AG10803 (cell line): ENCODE measurements around the gene PCBP3.

Experiments used
- DNase-seq: peaks from one replicate; pipeline ENCODE4 v3.0.0; 2010; ENCODE audit warnings: low read depth
- H3K4me3 ChIP-seq: 2 replicates; pipeline ENCODE4 v1.5.1; 2011; ENCODE audit warnings: mild to moderate bottlenecking, low read length, control low read depth
- TF ChIP-seq, protein P1 (sequence below): conservative IDR thresholded peaks from 2 replicates; pipeline ENCODE4 v1.5.1; 2011; ENCODE audit warnings: mild to moderate bottlenecking, low read length, control low read depth, inconsistent platforms

Gene PCBP3

DNA sequence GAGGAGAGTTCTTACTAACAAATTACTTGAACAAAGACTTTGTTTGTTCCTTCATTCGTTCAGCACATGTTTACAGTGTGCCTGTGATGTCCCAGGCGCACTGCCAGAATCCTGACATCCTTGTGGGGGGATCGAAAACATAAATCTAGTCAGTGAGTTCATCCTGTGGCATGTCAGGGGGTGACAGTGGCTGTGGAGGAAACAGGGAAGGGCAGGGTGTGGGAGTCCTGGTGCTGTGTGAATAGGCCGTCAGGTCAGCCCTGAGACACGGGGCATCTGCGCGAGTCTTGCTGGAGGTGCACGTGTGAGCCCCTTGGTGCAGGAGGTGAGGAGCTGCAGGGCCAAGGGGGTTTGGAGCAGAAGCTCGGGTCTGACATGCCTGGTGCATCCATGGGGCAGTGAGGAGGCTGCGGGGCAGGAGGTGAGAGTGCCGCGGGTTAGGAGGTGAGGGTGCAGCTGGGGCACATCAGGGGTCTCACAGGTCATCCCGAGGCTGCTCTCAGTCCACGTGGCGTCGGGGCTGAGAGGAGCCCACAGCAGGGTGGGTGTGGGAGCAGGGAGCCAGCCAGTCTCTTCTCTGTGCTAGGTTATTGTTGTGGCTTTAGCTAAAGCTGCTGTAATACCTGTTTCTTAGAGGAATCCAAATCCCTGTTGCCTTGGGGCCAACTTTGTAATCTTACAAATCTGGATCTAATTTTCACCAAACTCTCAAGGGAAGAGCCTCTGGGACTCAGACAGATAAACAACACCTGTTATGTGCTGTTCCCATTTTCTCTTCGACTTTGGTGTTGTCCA lies 93.4 kb downstream of the PCBP3 start:
- H3K4me3 ChIP-seq = no peak overlapping the region
- no peak for DNase-seq
- TF ChIP-seq, protein P1, sequence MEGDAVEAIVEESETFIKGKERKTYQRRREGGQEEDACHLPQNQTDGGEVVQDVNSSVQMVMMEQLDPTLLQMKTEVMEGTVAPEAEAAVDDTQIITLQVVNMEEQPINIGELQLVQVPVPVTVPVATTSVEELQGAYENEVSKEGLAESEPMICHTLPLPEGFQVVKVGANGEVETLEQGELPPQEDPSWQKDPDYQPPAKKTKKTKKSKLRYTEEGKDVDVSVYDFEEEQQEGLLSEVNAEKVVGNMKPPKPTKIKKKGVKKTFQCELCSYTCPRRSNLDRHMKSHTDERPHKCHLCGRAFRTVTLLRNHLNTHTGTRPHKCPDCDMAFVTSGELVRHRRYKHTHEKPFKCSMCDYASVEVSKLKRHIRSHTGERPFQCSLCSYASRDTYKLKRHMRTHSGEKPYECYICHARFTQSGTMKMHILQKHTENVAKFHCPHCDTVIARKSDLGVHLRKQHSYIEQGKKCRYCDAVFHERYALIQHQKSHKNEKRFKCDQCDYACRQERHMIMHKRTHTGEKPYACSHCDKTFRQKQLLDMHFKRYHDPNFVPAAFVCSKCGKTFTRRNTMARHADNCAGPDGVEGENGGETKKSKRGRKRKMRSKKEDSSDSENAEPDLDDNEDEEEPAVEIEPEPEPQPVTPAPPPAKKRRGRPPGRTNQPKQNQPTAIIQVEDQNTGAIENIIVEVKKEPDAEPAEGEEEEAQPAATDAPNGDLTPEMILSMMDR = no peak

DNA sequence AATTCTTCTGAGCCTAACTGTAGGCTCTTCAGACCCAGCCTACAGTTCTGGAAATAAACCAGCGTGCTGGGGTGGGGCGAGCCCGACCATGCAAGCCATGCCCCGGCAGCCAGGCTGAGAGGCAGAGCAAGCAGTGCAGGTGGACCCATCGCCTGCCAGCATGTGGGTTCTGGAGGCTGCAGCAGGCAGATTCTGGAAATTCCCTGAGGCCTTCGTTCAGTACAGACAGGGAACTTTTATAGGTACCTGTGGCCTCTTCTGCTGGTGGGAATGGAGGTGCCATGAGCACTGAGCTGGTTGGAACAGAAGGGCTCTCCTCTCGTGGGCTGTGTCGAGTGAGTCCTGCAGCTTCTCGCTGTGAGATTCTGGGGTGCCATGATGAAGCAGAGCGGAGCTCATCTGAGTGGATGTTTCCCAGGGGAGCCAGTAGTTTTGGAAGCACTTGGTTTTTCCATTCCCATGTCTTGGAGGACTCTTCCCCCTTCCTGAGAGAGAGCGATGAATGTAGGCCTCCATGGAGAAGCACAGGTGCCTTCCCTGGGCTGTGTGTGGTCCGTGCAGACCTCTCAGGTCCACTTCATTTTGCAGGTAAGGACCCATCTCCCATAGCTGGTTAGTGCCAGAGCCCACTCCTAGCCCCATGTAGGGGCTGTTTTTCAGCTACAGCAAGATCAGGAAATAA lies 94.1 kb downstream of the PCBP3 start:
- TF ChIP-seq, protein P1 = no peak
- H3K4me3 ChIP-seq = no peak overlapping the region
- no peak for DNase-seq

DNA sequence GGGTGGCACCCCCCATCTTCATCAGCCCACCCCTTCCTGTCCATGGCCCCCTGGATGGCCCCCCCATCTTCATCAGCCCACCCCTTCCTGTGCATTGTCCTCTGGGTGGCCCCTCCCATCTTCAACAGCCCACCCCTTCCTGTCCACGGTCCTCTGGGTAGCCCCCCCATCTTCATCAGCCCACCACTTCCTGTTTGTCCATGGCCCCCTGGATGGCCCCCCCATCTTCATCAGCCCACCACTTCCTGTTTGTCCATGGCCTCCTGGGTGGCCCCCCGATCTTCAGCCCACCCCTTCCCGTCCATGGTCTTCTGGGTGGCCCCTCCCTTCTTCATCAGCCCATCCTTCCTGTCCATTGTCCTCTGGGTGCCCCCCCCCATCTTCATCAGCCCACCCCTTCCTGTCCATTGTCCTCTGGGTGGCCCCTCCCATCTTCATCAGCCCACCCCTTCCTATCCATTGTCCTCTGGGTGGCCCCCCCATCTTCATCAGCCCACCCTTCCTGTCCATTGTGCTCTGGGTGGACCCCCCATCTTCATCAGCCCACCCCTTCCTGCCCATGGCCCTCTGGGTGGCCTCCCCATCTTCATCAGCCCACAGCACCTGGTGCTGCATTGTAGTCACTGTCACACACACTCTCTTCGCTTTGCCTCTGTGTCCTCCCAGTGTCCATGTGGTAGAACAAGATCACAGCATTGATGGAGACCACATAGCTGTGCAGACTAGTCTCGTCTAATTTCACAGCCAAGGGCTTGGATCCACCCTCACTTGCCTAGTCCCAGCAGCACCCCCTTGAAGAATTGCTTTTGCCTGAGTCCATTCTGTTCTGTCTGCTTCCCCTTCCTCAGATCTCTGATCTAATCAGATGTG lies 95.9 kb downstream of the PCBP3 start:
- TF ChIP-seq, protein P1 = no peak
- DNase-seq = no peak
- H3K4me3 ChIP-seq = no peak overlapping the region

DNA sequence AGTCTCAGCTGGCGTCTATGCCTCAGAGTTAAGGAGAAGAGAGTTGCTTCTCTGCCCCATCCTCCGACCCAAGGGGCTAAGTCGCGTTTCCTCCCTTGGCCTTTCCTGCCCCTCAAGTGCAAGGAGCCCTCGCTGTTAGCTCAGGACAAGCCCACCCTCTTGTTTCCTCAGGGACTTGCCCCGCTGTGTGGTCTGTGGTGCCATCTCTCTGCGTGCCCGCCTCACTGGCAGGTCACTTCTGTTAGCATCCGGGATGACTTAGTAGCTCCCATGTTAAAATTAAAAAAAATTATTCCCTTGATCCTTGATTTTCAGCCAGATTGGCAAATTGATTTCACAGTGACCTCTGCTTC lies 96.5 kb downstream of the PCBP3 start:
- TF ChIP-seq, protein P1 = no peak
- no peak overlapping the region for H3K4me3 ChIP-seq
- DNase-seq = no peak

DNA sequence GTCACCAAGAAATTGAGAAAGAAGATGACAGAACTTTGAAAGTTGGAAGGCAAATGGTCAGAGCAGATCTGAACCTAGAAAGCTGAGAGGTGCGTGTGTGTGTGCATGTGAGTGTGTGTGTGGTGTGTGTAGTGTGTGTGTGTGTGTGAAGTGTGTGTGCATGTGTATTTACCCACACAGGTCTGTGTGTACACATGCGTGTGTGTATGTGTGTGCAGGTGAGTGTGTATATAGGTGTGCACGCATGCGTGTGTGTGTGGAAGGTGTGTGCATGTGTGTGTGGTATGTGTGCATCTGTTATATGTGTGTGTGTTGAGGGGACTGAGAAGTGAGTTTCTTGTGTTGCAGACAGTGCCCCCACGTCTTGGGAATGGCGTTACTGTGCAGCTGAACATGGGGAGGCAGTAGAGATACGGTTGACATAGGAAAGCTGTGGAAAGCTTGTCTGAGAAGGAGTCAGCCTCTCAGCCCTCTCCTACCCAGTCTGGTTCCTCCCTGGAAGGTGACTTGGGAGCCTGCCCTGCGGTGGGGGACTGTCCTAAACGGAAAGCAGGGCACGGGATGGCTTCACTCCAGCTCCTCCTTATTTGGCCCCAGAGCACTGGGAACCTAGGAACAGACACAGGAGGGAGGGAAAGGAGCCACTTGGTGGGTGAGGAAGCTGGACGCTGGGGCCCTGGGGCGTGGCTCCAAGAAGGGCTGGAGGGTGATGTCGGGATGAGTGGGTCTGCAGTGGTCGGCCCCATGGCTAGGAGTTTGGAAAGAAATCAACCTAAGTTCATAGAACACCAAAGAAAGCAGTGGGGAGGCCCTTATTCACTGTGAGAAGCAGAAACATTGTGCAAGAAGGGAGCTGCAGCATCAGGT lies 97.2 kb downstream of the PCBP3 start:
- TF ChIP-seq, protein P1 = no peak
- no peak overlapping the region for H3K4me3 ChIP-seq
- no peak for DNase-seq

DNA sequence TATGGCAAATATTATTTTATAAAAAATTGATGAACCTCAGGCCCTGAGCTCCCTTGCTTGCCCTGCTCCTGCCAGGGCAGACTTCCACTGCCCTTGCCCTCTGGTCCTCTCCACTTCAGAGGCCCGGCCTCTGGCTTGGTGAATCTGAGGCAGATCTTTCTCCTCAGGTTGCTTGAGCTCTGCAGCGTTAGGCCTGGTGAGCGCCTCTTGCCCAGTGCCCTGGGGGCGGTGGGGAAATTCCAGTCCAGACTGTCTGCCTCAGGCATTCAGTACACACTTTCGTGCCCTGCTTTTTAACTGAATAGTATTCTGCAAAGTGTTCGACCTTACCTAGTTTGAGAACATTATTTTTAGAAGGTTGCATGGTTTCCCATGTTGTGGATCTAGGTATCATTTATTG lies 98.2 kb downstream of the PCBP3 start:
- H3K4me3 ChIP-seq = no peak overlapping the region
- no peak for DNase-seq
- TF ChIP-seq, protein P1 = no peak
